HG03175 (cell line): ENCODE results near the gene PLEKHA6.

Experiments
- ATAC-seq: cut with Tn5 transposase; IDR thresholded peaks from one replicate; pipeline ENCODE4 v1.9.1; 2021; ENCODE audit warnings: mild to moderate bottlenecking, moderate library complexity; ENCODE audit not compliant: unreplicated experiment

PLEKHA6 gene

GRCh38 chr1:204196068-204196795 is 163.5 kb downstream of the PLEKHA6 start, which contains the start of gene KISS1:
TSS of gene KISS1 (minus strand) at chr1:204196491. CDS start at chr1:204192876, 3,615 bp downstream.
- no peak for ATAC-seq

DNA sequence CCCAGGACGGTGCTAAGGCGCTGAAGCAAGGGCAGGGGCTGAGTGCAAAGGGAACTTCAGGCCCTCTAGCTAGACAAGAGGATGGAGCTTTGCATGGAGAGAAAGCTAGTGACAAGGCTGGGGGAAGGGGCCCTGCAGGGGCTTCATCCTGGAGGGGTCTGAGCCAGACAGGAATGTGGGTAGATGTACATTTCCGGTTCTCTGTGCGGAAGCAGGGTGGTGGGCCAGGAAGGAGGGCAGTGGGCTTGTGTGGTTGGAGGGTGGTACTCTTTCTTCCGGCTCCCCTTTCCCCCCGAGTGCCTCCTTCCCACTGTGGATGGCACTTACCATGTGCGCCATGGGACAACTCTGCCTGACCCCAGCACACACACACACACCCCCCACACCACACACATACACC is 165.0 kb downstream of the PLEKHA6 start:
- no peak for ATAC-seq

- ATAC-seq = no peak
Measured at GRCh38 chr1:204194080-204194479, 165.6 kb downstream of the PLEKHA6 start.

GRCh38 chr1:204192589-204193352 is 167.0 kb downstream of the PLEKHA6 start:
- ATAC-seq = no peak

DNA sequence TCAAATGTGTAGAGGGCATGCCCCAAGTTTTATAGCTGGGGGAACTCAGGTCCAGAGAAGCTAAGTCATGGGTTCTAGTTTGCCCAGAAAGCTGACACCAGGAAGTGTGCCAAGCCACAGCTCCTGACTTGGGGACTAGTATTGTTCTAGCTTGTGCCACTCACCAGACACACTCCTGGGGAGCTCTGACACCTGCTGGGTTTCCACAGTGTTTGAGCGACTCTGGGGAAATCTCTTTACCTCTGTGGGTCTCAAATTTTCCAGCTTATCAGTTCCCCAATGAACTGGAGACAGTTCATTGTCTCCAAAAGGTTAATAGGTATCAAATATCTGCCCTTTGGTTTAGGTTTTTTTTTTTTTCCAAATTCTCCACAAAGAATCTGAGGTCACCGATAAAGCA is 167.7 kb downstream of the PLEKHA6 start:
- ATAC-seq = no peak

- ATAC-seq = no peak
Measured at GRCh38 chr1:204191456-204191855, 168.3 kb downstream of the PLEKHA6 start.

- ATAC-seq = no peak
Measured at GRCh38 chr1:204190212-204191211, 169.2 kb downstream of the PLEKHA6 start.

- ATAC-seq = no peak
Measured at GRCh38 chr1:204188959-204189639, 170.6 kb downstream of the PLEKHA6 start.

DNA sequence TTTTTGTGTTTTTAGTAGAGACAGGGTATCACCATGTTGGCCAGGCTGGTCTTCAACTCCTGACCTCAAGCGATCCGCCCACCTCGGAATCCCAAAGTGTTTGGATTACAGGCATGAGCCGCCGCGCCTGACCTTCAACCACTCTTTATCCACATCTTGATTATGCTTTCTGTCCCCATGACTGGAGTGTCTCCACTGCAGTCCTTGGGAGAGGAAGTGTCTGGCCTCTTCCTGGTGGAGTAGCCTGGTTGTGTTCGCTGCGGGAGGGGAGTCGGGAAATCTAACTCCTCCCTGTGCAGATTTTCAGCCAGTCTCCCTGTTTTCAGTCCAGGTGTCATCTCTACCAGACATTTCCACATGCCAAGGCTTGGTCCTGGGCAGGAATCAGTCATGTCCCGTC is 173.1 kb downstream of the PLEKHA6 start:
- ATAC-seq = no peak

GRCh38 chr1:204181116-204181515 is 178.6 kb downstream of the PLEKHA6 start:
- ATAC-seq = no peak

- ATAC-seq = no peak
Measured at GRCh38 chr1:204180133-204180532, 179.6 kb downstream of the PLEKHA6 start.

GRCh38 chr1:204178487-204179281 is 181.0 kb downstream of the PLEKHA6 start:
- no peak for ATAC-seq

- ATAC-seq = no peak
Measured at GRCh38 chr1:204177133-204177532, 182.6 kb downstream of the PLEKHA6 start.

- ATAC-seq = no peak
Measured at GRCh38 chr1:204176049-204176448, 183.7 kb downstream of the PLEKHA6 start.

- no peak for ATAC-seq
Measured at GRCh38 chr1:204174958-204175357, 184.8 kb downstream of the PLEKHA6 start.

- ATAC-seq = no peak
Measured at GRCh38 chr1:204172404-204173029, 187.2 kb downstream of the PLEKHA6 start.

DNA sequence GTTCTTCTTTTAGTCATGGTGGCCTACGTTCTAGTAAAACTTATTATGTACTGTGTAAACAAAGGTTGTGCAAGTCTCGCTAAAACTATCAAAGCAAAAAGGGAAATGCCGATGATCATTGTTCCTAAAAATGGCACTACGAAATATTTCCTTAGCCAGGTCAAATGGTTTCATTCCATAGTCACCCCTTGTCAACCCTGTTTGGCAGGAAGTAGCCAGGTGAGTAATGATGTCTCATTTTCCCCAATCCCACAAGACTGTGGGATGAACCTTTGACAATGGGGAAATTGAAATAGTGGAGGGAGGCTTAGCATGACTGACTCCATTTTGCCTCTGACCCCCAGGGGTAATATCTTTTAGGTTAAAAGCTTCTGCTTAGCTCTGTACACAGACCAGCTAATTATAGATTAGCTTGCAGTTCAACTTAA is 188.0 kb downstream of the PLEKHA6 start:
- ATAC-seq = no peak

GRCh38 chr1:204170494-204171155 is 189.1 kb downstream of the PLEKHA6 start:
- no peak for ATAC-seq

DNA sequence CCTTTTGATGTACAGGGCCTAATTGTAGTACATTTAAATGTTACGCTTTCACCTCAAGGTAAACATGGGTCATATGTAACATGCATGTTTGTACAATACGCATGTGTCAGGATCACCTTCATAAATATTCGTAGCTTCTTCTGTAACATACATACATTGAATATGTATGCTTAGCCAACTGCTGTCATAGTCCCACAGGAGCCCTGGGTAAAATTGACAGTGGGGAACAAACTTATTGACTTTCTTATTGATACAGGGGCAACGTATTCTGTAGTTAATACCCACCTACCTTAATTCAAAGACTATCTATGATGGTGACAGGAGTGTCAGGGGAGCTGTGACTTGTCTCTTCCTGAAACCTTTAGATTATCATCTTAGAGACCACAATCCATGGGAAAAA is 189.9 kb downstream of the PLEKHA6 start:
- no peak for ATAC-seq
